IMR-90 (cell line): ENCODE results near the gene ZSWIM3.
"Not testable (repeated sequence)": the region's sequence is repeated elsewhere in the genome, so short reads cannot be mapped to it uniquely, and the experiment has no call there.

ENCODE experiments used
- BHLHE40 ChIP-seq: fragments of 150-350 bp; IDR thresholded peaks from 2 replicates; pipeline ENCODE4 v1.6.1; 2016; ENCODE audit warnings: mild to moderate bottlenecking, low read depth, low read length
- CEBPB ChIP-seq: IDR thresholded peaks from 2 replicates; pipeline ENCODE4 v1.6.1; 2012; ENCODE audit warnings: low read depth, low read length, improper control_type of control experiment
- FOS ChIP-seq: fragments of 150-350 bp; IDR thresholded peaks from 2 replicates; pipeline ENCODE4 v1.6.1; 2016; ENCODE audit warnings: low read depth, low read length
- NFE2L2 ChIP-seq: fragments of 150-350 bp; IDR thresholded peaks from 2 replicates; pipeline ENCODE4 v1.6.1; 2016; ENCODE audit warnings: low read depth, mild to moderate bottlenecking, low read length
- POLR2A ChIP-seq: IDR thresholded peaks from 2 replicates; pipeline ENCODE4 v1.6.1; 2012; ENCODE audit warnings: mild to moderate bottlenecking, low read depth, low read length
- RFX5 ChIP-seq: IDR thresholded peaks from 2 replicates; pipeline ENCODE4 v1.8.0; 2012; ENCODE audit warnings: low read depth, mild to moderate bottlenecking, low read length, moderate library complexity
- SMC3 ChIP-seq: fragments of 150-350 bp; IDR thresholded peaks from 2 replicates; pipeline ENCODE4 v1.6.1; 2016; ENCODE audit warnings: low read depth, mild to moderate bottlenecking, antibody characterized with exemption, low read length, moderate library complexity
- TF ChIP-seq, protein P1 (sequence below): conservative IDR thresholded peaks from 2 replicates; pipeline ENCODE4 v1.5.1; 2012; ENCODE audit warnings: mild to moderate bottlenecking, low read depth, low read length, improper control_type of control experiment
- TF ChIP-seq, protein P2 (sequence below): fragments of 150-350 bp; IDR thresholded peaks from 2 replicates; pipeline ENCODE4 v1.6.1; 2017; ENCODE audit warnings: mild to moderate bottlenecking, antibody characterized with exemption, low read length, low read depth

- not testable (repeated sequence) for TF ChIP-seq POLR2A, NFE2L2, CEBPB, RFX5, BHLHE40, SMC3, FOS
- TF ChIP-seq, protein P1, sequence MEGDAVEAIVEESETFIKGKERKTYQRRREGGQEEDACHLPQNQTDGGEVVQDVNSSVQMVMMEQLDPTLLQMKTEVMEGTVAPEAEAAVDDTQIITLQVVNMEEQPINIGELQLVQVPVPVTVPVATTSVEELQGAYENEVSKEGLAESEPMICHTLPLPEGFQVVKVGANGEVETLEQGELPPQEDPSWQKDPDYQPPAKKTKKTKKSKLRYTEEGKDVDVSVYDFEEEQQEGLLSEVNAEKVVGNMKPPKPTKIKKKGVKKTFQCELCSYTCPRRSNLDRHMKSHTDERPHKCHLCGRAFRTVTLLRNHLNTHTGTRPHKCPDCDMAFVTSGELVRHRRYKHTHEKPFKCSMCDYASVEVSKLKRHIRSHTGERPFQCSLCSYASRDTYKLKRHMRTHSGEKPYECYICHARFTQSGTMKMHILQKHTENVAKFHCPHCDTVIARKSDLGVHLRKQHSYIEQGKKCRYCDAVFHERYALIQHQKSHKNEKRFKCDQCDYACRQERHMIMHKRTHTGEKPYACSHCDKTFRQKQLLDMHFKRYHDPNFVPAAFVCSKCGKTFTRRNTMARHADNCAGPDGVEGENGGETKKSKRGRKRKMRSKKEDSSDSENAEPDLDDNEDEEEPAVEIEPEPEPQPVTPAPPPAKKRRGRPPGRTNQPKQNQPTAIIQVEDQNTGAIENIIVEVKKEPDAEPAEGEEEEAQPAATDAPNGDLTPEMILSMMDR, result not testable (repeated sequence)
- TF ChIP-seq, protein P2, sequence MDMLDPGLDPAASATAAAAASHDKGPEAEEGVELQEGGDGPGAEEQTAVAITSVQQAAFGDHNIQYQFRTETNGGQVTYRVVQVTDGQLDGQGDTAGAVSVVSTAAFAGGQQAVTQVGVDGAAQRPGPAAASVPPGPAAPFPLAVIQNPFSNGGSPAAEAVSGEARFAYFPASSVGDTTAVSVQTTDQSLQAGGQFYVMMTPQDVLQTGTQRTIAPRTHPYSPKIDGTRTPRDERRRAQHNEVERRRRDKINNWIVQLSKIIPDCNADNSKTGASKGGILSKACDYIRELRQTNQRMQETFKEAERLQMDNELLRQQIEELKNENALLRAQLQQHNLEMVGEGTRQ, result not testable (repeated sequence)
These were observed 16.7 kb downstream of the ZSWIM3 start for GRCh38 chr20:45874104-45874481.
